ENCODE data around the gene CMSS1.
"Not testable (repeated sequence)": the region's sequence is repeated elsewhere in the genome, so short reads cannot be mapped to it uniquely, and the experiment has no call there.

The CMSS1 gene

DNA sequence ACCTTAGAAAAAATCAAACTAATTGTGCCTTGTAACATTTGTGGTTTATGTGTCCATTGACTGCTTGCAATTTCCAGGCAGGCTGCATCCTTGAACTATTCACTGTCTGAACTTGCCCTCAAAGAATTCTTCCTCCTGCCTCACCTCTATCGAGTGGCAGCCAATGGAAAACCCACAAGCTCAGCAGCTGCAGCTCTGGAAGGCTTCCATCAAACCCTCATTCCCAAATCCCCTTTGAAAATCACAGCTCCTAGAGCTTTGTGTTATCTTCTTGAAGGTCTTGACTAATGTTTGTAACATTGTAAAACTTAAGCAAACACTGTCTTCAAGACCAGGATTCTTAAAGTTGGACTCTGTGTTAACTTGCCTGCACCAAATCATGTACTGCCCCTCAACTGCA is 215.5 kb downstream of the CMSS1 start:
- DNase-seq = no peak

- no peak for DNase-seq
Measured at GRCh38 chr3:100033903-100034471, 216.3 kb downstream of the CMSS1 start.

GRCh38 chr3:100039075-100039474 is 221.4 kb downstream of the CMSS1 start:
- DNase-seq = no peak

DNA sequence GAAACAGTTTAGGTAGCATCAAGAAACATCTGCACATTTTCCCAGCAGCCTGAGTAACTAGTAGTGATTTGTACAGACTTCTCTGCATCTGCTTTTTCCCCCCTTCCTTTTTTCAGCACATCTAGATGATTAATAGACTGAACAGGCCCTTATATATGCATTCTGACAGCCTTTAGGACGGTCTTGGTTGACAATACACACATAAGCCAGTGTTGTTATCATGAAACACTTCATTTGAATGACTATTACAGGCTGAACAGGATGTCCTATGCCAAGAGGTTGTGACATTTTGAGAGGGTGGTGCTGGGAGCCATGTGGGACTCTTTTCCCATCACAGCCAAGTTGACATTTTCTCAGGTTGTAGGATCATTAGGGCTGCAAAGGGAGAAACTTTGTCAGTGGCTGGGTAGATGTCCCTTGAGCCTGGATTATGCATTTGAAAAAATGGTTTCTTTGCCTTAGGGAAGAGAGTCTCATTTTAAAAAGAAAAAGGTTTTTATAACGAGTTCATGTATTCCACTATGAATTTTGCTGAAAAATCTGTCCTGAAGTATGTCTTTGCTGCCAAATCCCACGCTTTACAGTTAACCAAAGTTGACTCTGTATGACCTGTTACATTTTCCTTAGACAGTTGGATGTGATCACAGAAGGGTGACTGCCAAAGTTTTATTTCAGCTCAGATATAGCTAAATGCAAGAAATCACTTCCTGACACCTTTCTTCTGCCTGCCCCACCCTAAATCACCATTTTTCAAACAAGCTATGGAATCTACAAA is 223.0 kb downstream of the CMSS1 start:
- DNase-seq = no peak

GRCh38 chr3:100041328-100041749 is 223.7 kb downstream of the CMSS1 start:
- DNase-seq = no peak

DNA sequence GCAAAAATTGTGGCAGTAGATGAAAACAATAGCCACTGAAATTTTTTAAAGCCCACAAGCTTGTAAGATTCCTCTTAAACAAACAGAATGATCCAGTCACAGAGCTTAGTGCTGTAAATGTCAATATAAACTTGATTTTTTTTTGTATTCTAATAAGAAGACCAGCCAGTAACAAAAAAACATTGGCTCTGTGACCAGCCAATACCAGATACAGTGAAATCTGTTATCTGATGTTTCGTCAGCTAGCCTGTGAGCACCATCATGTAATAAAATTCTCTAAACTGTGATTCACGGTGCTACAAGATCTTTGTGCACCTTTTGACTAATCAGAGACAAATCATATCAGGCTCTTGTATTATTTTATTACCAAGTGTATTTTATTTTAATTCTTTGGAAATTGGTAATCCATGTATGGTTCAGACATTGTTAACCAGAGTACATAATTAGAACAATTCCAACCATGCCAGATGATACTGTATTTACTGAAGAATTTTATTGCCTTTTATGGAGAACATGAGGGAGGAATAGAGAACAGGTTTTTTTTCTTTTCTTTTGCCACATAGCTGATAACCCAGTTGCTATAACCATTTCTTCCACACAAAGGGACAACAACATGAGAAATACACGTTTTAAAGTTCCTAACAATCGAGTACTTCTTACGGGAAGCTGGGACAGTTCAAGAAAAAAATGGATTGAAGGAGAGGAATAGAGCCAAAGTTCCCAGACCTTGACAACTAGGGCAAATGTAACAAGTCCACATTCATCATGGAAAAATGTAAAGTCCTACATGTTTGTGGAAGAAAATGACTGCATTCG is 224.7 kb downstream of the CMSS1 start:
- no peak for DNase-seq

GRCh38 chr3:100043271-100043670 is 225.6 kb downstream of the CMSS1 start:
- DNase-seq = no peak

DNA sequence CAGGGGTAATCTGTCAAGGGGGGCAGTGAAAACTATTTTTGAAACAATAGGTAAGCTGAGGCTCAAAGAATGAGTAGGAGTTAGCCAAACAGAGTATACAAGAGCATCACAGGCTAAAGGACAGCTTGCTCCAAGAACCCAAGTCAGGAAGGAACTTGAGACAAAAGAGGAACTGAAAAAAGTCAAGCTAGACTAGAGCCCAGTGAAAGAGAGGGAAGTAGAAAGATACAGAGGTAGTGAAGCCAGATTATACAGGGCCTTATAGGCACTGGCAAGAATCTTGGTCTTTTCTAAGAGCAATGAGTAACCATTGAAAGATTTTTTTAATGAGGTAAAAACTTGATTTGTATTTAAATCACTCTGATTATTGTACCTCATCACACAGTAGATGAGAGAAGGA is 226.7 kb downstream of the CMSS1 start:
- DNase-seq = peak; percentile 15

DNA sequence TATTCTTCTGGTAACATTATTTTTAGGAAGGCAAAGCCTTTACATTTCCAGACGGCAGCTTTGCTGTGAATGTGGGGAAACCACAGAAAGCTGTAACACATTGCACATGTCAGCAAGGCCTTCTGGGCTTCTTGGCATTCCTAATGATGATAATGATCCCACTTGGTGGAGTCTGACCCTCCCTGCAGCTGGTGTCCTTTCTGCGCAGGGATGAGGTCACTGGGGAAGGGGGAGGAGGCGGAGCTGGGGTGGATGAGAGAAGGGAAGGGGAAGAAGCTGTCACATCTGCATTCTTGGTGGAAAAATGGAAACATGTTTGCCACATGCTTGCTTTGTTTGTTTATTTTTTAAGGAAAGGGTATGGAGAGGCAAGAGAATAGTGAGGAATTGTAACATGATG is 228.0 kb downstream of the CMSS1 start:
- no peak for DNase-seq

- no peak for DNase-seq
Measured at GRCh38 chr3:100046986-100047385, 229.3 kb downstream of the CMSS1 start.

DNA sequence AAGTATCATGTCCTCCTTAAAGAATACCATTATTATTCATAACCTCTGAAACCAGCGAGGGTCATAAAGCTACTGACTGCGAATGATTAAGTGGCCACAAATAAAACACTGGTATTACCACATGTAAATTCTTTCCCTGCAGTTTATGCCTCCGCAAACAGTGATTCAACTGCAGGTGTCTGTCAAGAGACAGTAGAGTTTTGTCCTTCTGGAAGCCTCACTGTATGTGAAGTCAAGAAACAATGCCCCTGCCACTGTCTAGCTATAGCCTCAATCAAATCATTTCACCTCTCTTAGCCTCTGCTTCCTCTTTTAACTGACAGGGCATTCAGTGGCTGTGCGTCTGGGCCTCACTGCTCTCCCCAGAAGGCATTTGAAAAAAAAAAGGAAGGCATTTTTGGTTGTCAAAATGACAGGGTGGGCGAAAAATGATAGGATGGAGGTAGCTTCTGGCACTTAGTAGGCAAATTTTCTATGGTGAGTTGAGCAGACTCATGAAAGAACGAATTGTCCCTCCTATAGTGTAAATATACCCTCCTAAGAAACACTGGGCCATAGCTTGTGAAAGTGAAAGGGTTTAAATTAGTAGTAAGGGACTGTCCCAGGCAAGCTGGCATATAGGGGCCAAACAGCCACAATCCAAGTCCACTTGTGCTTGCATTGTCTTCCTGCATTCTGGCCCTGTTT is 229.9 kb downstream of the CMSS1 start:
- peak; percentile 7 for DNase-seq

GRCh38 chr3:100048248-100048647 is 230.6 kb downstream of the CMSS1 start:
- no peak for DNase-seq

DNA sequence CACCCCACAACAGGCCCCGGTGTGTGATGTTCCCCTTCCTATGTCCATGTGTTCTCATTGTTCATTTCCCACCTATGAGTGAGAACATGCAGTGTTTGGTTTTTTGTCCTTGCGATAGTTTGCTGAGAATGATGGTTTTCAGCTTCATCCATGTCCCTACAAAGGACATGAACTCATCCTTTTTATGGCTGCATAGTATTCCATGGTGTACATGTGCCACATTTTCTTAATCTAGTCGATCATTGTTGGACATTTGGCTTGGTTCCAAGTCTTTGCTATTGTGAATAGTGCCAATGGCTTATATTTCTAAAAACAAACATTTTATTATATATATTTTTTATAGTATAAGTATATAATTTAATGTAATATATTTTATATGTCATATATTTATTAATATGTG is 233.9 kb downstream of the CMSS1 start:
- not testable (repeated sequence) for DNase-seq

- DNase-seq = no peak
Measured at GRCh38 chr3:100053951-100054620, 236.4 kb downstream of the CMSS1 start.

- DNase-seq = no peak
Measured at GRCh38 chr3:100057716-100058575, 240.3 kb downstream of the CMSS1 start.

DNA sequence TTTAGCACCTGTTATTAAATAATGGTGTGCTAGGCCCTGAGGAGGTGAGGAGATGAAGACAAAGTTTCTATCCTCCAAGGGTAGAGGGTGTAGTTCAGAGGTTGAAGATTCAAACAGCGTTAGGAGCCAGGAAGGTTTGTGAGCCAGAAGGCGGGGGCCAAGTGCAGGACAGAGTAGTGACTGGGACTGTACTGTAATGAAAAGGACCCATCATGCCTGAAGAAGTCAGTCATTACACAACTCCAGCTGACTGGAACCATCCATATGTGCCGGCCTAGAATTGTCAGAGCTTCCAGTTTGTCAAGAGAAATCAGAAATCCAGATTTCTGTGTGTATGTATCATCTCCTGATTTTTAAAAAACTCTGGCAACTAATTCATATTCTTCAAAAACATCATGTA is 241.8 kb downstream of the CMSS1 start:
- no peak for DNase-seq

DNA sequence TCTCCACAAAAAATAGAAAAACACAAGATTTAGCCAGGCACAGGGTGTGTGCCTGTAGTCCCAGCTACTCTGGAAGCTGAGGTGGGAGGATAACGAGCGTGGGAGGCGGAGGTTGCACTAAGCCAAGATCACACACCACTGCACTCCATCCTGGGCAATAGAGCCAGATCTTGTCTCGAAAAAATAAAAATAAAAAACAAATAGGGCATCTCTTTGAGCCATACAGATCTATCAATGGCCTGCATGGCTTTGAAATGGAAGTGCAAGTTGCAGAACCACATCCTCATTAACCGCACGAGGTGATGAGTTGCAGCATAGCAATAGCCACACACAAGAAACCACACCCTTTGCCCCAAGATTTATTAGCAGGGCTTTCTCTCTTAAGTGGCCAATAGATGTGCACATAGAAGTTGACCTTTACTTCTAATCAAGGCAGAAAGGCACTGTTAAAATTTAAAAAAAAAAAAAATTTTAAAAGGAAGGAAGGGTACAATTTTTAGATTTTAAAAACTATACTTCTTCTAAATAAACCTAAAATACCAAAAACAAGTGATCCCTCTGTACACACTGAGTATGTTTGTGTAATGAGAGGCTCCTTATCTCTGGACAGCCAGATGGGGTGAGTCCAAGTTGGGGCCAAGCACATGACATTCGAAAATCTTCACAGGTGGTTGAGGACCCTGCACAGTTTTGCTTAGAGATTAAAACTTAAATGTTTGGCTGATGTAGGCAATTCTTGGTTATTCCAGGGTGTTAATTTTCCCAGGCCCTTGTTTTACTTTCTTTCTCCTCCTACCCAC is 243.2 kb downstream of the CMSS1 start:
- peak; percentile 2 for DNase-seq

DNA sequence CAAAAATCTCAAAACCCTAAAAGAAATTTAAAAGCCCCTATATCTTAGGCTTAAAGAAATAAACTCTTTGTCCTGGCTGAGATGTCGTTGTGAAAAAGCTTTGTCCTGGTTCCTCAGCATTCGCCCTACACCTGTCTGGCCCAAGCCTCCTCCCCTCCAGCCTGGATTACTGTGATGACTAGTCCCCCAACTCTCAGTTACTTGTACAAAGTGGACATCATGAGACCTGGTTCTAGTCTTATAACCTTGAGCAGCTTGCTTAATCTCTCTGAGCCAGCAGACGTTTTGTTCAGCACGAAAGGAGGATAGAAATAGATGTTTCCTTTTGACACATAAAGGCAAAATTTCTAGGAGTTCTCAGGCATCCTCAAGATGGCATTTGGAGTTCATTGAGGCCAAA is 245.0 kb downstream of the CMSS1 start:
- DNase-seq = no peak

GRCh38 chr3:100063929-100064461 is 246.3 kb downstream of the CMSS1 start:
- no peak for DNase-seq

DNA sequence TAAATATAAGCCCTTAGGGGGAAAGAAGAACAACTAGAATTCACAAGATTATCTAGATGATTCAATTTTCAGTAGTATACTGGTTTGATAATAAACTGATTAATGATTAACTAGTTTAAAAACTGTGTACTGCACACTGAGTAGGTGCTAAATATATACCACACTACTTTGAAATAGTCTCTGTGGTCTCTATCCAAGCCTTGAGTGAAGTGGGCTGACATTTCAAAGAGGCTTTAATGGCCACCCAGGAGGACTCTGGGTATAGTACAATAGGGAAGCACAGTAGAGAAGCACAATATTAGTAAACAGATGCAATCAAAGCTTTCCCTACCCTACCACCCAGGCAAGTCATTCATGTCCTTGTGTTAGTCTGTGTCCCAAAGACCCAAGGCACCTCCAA is 249.9 kb downstream of the CMSS1 start:
- no peak for DNase-seq

DNA sequence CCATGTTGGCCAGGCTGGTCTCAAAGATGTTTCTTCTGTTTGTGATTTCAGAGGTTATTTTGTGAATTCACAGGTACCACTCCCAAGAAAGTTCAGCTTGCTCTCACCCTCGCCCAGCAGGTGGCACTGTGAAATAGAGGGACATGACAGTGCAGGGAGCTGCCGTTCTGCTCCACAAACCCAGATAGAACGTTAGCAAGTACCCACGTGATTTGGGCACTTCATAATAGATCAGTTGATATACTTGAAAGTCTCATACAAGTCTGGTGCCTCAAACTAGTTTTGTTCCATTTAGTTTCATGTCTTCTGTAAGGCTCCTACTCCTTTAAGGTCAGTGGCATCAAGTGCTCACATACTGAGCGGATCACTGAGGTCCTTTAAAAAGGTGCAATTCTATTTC is 251.2 kb downstream of the CMSS1 start:
- DNase-seq = peak; percentile 72
